HL-60 (cell line): ENCODE data around the gene DSG1.
"Not testable (repeated sequence)": the region's sequence is repeated elsewhere in the genome, so short reads cannot be mapped to it uniquely, and the experiment has no call there.

Source experiments
- DNase-seq, 2 experiments: peaks; one replicate each; pipeline ENCODE4 v3.0.0-alpha.2; 2010 to 2020; ENCODE audit warnings: low read depth in 1 of 2, low spot score in 1 of 2
- H3K27ac ChIP-seq: fragments of 250-450 bp; sonication (Bioruptor Pico); replicated peaks from 2 replicates; pipeline ENCODE4 v1.5.1; 2020; ENCODE audit warnings: mild to moderate bottlenecking, moderate library complexity
- H3K27me3 ChIP-seq: fragments of 250-450 bp; sonication (Bioruptor Pico); 2 replicates; pipeline ENCODE4 v1.5.1; 2021; ENCODE audit warnings: mild to moderate bottlenecking, moderate library complexity; ENCODE audit not compliant: insufficient read depth, poor library complexity, severe bottlenecking
- H3K4me3 ChIP-seq: replicated peaks from 2 replicates; pipeline ENCODE4 v1.5.1; 2011; ENCODE audit warnings: mild to moderate bottlenecking, control low read depth, low read length; ENCODE audit not compliant: insufficient read depth
- CTCF ChIP-seq: IDR thresholded peaks from one replicate; pipeline ENCODE4 v1.5.1; 2011; ENCODE audit warnings: low read length, control low read depth, inconsistent platforms; ENCODE audit not compliant: insufficient read depth
- GABPA ChIP-seq: IDR thresholded peaks from 2 replicates; pipeline ENCODE4 v1.6.1; 2012; ENCODE audit warnings: low read depth
- POLR2AphosphoS5 ChIP-seq: IDR thresholded peaks from 2 replicates; pipeline ENCODE4 v1.6.1; 2012; ENCODE audit warnings: low read depth
- REST ChIP-seq: IDR thresholded peaks from 2 replicates; pipeline ENCODE4 v1.6.1; 2012; ENCODE audit warnings: low read depth; ENCODE audit not compliant: insufficient replicate concordance
- SPI1 ChIP-seq: IDR thresholded peaks from 2 replicates; pipeline ENCODE4 v1.6.1; 2012; ENCODE audit warnings: low read depth, mild to moderate bottlenecking, borderline replicate concordance

DSG1 gene

GRCh38 chr18:31281437-31281836 is 36.5 kb upstream of the DSG1 start:
- Histone ChIP-seq H3K27ac (no peak overlapping the region), H3K27me3 (no peaks in the 10 kb centered on the region), H3K4me3 (no peak overlapping the region)
- no peak for DNase-seq
- TF ChIP-seq CTCF: no peak
- no peak for TF ChIP-seq SPI1

- not testable (repeated sequence) for DNase-seq, H3K27ac ChIP-seq
Observed at GRCh38 chr18:31289446-31289845, 28.5 kb upstream of the DSG1 start.

GRCh38 chr18:31291688-31292087 is 26.3 kb upstream of the DSG1 start:
- TF ChIP-seq POLR2AphosphoS5 (no peak), GABPA (no peak), SPI1 (no peak), CTCF (no peak), REST (no peak)
- Histone ChIP-seq H3K27ac (no peak overlapping the region), H3K4me3 (no peak overlapping the region), H3K27me3 (no peaks in the 10 kb centered on the region)
- no peak for DNase-seq

More at GRCh38 chr18:31289446-31289845, 28.5 kb upstream of the DSG1 start:
- H3K4me3 ChIP-seq, H3K27me3 ChIP-seq: not testable (repeated sequence)

DNA sequence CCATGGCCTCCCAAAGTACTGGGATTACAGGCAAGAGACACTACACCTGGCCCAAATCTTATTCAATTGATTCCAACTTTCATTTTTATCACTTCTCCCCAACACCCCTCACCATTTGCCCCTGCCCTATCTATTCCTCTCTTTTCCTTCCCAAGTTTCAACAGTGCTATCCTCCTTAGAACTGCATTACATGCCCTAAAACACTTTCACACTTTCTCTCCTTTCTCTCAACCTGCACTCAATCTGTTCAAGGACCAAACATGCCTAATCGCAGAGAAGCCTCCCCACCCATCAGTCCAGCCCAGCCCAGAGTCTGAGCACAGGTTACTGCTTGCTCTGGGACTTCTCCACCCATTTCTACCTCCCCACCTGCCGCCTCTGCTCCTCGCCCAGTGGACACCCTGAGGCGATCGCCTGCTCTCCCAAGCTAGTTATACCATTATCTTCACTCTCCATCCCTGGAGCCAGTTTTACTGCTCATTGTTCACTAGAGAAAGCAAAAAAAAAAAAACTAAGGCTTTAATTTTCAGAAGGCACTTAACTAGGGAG is 23.7 kb upstream of the DSG1 start:
- no peak overlapping the region for H3K4me3 ChIP-seq
- TF ChIP-seq SPI1 (no peak), GABPA (no peak), CTCF (no peak), REST (no peak), POLR2AphosphoS5 (no peak)

More for the DNA sequence above, 23.7 kb upstream of the DSG1 start:
- no peaks in the 10 kb centered on the region for H3K27me3 ChIP-seq
- no peak overlapping the region for H3K27ac ChIP-seq
- DNase-seq: no peak
